Measurements from ENCODE around the gene CCNK.

The CCNK gene

GRCh38 chr14:99544991-99545390 is 63.8 kb downstream of the CCNK start:
- no peak for TF ChIP-seq CTCF (IDR thresholded peaks at IDR 0.05; ENCODE audit: low read depth, low read length, missing control alignments)
- no peak for DNase-seq (ENCODE audit: low read depth)

GRCh38 chr14:99545586-99545985 is 64.4 kb downstream of the CCNK start:
- no peak for TF ChIP-seq CTCF (IDR thresholded peaks at IDR 0.05; ENCODE audit: low read depth, low read length, missing control alignments)
- no peak for DNase-seq (ENCODE audit: low read depth)
- no peak overlapping the region for H3K4me3 ChIP-seq (ENCODE audit: low read depth, low read length)
- in situ Hi-C loops (cut with HindIII; ENCODE audit: low sequenced_read_pairs) = loop anchor here (10.0 kb wide), 1 partner anchor 69 kb away; no protein-coding TSS in a partner anchor

More at GRCh38 chr14:99544991-99545390, 63.8 kb downstream of the CCNK start:
- H3K4me3 ChIP-seq (ENCODE audit: low read depth, low read length) = no peak overlapping the region
- in situ Hi-C loops (cut with HindIII; ENCODE audit: low sequenced_read_pairs) = loop anchor here (10.0 kb wide), 1 partner anchor 70 kb away; no protein-coding TSS in a partner anchor

GRCh38 chr14:99546234-99546879 is 65.1 kb downstream of the CCNK start:
- in situ Hi-C loops (cut with HindIII; ENCODE audit: low sequenced_read_pairs) = loop anchor here (10.0 kb wide), 1 partner anchor 68 kb away; no protein-coding TSS in a partner anchor
- H3K4me3 ChIP-seq (ENCODE audit: low read depth, low read length) = no peak overlapping the region
- TF ChIP-seq CTCF (IDR thresholded peaks at IDR 0.05; ENCODE audit: low read depth, low read length, missing control alignments) = no peak
- no peak for DNase-seq (ENCODE audit: low read depth)

GRCh38 chr14:99548255-99548654 is 67.0 kb downstream of the CCNK start:
- in situ Hi-C loops (cut with HindIII; ENCODE audit: low sequenced_read_pairs) = loop anchor here (10.0 kb wide), 1 partner anchor 67 kb away; no protein-coding TSS in a partner anchor
- TF ChIP-seq CTCF (IDR thresholded peaks at IDR 0.05; ENCODE audit: low read depth, low read length, missing control alignments) = no peak
- DNase-seq (ENCODE audit: low read depth) = no peak
- H3K4me3 ChIP-seq (ENCODE audit: low read depth, low read length) = no peak overlapping the region

GRCh38 chr14:99548871-99549515 is 67.8 kb downstream of the CCNK start:
- in situ Hi-C loops (cut with HindIII; ENCODE audit: low sequenced_read_pairs) = loop anchor here (10.0 kb wide), 1 partner anchor 66 kb away; no protein-coding TSS in a partner anchor
- H3K4me3 ChIP-seq (ENCODE audit: low read depth, low read length) = no peak overlapping the region
- no peak for TF ChIP-seq CTCF (IDR thresholded peaks at IDR 0.05; ENCODE audit: low read depth, low read length, missing control alignments)
- DNase-seq (ENCODE audit: low read depth) = no peak

- H3K4me3 ChIP-seq (ENCODE audit: low read depth, low read length) = no peak overlapping the region
- in situ Hi-C loops (cut with HindIII; ENCODE audit: low sequenced_read_pairs) = loop anchor here (10.0 kb wide), 1 partner anchor 65 kb away; no protein-coding TSS in a partner anchor
- no peak for DNase-seq (ENCODE audit: low read depth)
- TF ChIP-seq CTCF (IDR thresholded peaks at IDR 0.05; ENCODE audit: low read depth, low read length, missing control alignments) = no peak
These were observed 68.5 kb downstream of the CCNK start for GRCh38 chr14:99549684-99550083.
